GM12891 (cell line): Measurements from ENCODE around the gene ARFRP1.

Source experiments
- POLR2A ChIP-seq: IDR thresholded peaks from 2 replicates; pipeline ENCODE4 v1.6.1; 2011; ENCODE audit warnings: low read depth, low read length, control low read depth
- POLR2AphosphoS5 ChIP-seq: IDR thresholded peaks from 2 replicates; pipeline ENCODE4 v1.6.1; 2011; ENCODE audit warnings: low read depth, low read length, control low read depth
- SPI1 ChIP-seq: IDR thresholded peaks from 2 replicates; pipeline ENCODE4 v1.6.1; 2011; ENCODE audit warnings: low read depth, low read length, control low read depth

DNA sequence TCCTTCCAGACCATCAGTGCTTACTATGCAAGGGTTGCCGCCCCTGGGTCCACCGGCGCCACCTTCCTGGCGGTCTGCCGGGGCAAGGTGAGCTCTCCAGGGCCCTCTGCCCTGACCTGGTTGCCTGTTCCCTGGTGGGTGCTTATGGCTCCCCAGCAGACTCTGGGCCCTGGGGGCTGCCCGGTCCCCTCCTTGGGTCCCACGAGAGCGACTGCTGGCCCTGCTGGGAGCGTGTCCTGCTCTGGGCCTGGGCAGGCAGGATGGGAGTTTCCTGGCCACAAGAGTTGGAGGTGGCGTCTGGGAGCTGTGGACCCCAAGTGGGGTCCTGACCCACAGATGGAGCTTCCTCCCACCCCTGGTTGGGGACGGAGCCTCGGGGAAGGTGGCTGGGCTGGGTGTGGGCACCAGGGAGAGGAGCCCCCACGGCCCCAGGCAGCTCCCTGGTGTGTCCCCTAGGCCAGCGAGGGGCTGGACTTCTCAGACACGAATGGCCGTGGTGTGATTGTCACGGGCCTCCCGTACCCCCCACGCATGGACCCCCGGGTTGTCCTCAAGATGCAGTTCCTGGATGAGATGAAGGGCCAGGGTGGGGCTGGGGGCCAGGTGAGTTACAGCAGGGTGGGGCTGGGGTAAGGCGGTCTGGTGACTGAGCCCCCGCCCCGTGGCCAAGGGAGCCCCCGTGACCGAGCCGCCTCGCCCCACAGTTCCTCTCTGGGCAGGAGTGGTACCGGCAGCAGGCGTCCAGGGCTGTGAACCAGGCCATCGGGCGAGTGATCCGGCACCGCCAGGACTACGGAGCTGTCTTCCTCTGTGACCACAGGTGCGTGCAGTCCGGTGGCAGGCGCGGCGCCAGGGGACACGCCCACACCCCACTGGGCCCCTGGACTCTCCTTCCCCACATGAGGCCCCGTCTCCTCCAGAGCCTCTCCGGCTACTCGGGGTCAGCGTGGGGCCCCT, 18.5 kb downstream of the ARFRP1 start:
- TF ChIP-seq SPI1, result no peak
- TF ChIP-seq POLR2A, result no peak
- no peak for TF ChIP-seq POLR2AphosphoS5
